Common myeloid progenitor, CD34-positive (primary cell): ENCODE measurements around the gene NUDT22.

Experiments used
- CTCF ChIA-PET: fragments of 350-600 bp; sonication (Branson Sonifier 250); formaldehyde crosslinking; loops from one replicate; lab custom pipeline; 2021; ENCODE audit warnings: antibody characterized with exemption; lab: Charles Lee
- POLR2A ChIA-PET: fragments of 350-600 bp; sonication (Branson Sonifier 250); formaldehyde crosslinking; loops from one replicate; lab custom pipeline; 2021; ENCODE audit warnings: antibody characterized with exemption; lab: Charles Lee
- DNase-seq, 3 donors: peaks; one replicate each; pipeline versions ENCODE4 v3.0.0 to v3.0.0-alpha.2; 2013
- H3K27ac ChIP-seq, 2 experiments: 1 replicate in 1 of 2; 2 replicates in 1 of 2; pipeline ENCODE4 v1.7.0; 2013; ENCODE audit warnings: inconsistent platforms in 2 of 2, low read length in 2 of 2, mild to moderate bottlenecking in 2 of 2, low read depth in 1 of 2, moderate library complexity in 1 of 2; ENCODE audit not compliant: severe bottlenecking in 2 of 2, insufficient read depth in 1 of 2, poor library complexity in 1 of 2
- H3K27me3 ChIP-seq, 5 experiments: replicated peaks in 2 of 5; 1 replicate in 3 of 5; 2 replicates in 2 of 5; pipeline versions ENCODE4 v1.6.1 to v1.7.0; 2013; ENCODE audit warnings: low read length in 4 of 5, mild to moderate bottlenecking in 2 of 5, moderate library complexity in 2 of 5, inconsistent platforms in 1 of 5; ENCODE audit not compliant: insufficient read depth in 5 of 5, control insufficient read depth in 4 of 5
- H3K36me3 ChIP-seq, 4 experiments: 1 replicate in 2 of 4; 2 replicates in 2 of 4; pipeline versions ENCODE4 v1.6.1 to v1.7.0; 2013; ENCODE audit warnings: low read length in 3 of 4, control low read depth in 1 of 4, mild to moderate bottlenecking in 1 of 4; ENCODE audit not compliant: control insufficient read depth in 4 of 4, insufficient read depth in 4 of 4
- H3K4me1 ChIP-seq, 4 experiments: 1 replicate in 3 of 4; 2 replicates in 1 of 4; pipeline versions ENCODE4 v1.6.1 to v1.7.1; 2013; ENCODE audit warnings: low read length in 3 of 4, mild to moderate bottlenecking in 3 of 4, control low read depth in 1 of 4, inconsistent platforms in 1 of 4, moderate library complexity in 1 of 4; ENCODE audit not compliant: control insufficient read depth in 4 of 4, insufficient read depth in 4 of 4; ENCODE audit errors: control extremely low read depth in 1 of 4
- H3K4me3 ChIP-seq, 7 experiments: 1 replicate in 4 of 7; 2 replicates in 3 of 7; pipeline versions ENCODE4 v1.5.1 to v1.7.0; 2013; ENCODE audit warnings: mild to moderate bottlenecking in 7 of 7, low read length in 6 of 7, moderate library complexity in 6 of 7, inconsistent platforms in 2 of 7, low read depth in 2 of 7, control low read depth in 1 of 7; ENCODE audit not compliant: insufficient read depth in 4 of 7, control insufficient read depth in 1 of 7; ENCODE audit errors: extremely low read depth in 1 of 7
- H3K9me3 ChIP-seq, 5 experiments: 1 replicate in 4 of 5; 2 replicates in 1 of 5; pipeline versions ENCODE4 v1.6.1 to v1.7.1; 2013; ENCODE audit warnings: low read length in 4 of 5, mild to moderate bottlenecking in 2 of 5, inconsistent platforms in 1 of 5, low read depth in 1 of 5, moderate library complexity in 1 of 5; ENCODE audit not compliant: control insufficient read depth in 4 of 5, insufficient read depth in 2 of 5; ENCODE audit errors: control extremely low read depth in 1 of 5
- WGBS: methylation state at CpG from one replicate; pipeline ENCODE4 v1.1.5; 2013; ENCODE audit not compliant: insufficient coverage; 5-methylcytosine and 5-hydroxymethylcytosine counted together

The NUDT22 gene

GRCh38 chr11:64218628-64219353 is 7.3 kb upstream of the NUDT22 start:
- 93% methylated on average over 6 of the region's 11 CpGs for WGBS
- no peaks in the 10 kb centered on the region for H3K4me1 ChIP-seq
- ChIA-PET CTCF (interaction anchor here (1.0 to 16.0 kb wide), 5 partner anchors 9 to 85 kb away, joined by 4 to 321 read pairs (median 5); partner anchors contain the start of gene FERMT3), POLR2A (interaction anchor here (5.7 kb wide), 1 partner anchor 14 kb away, joined by 49 read pairs; the partner anchor contains the start of gene FERMT3)
- peaks cover 12 to 74% (median 51%) of the 10 kb centered on the region in 4 experiments for H3K36me3 ChIP-seq
- no peak overlapping the region for H3K4me3 ChIP-seq
- no peaks in the 10 kb centered on the region for H3K9me3 ChIP-seq
- no peaks in the 10 kb centered on the region for H3K27me3 ChIP-seq
- DNase-seq = no peak
- no peak overlapping the region for H3K27ac ChIP-seq

GRCh38 chr11:64219354-64219684 is 6.8 kb upstream of the NUDT22 start:
- Histone ChIP-seq H3K4me1 (peaks cover 0 to under 1% (median 0%) of the 10 kb centered on the region in 4 experiments), H3K27ac (no peak overlapping the region), H3K27me3 (no peaks in the 10 kb centered on the region), H3K4me3 (no peak overlapping the region), H3K36me3 (peaks cover 12 to 75% (median 52%) of the 10 kb centered on the region in 4 experiments), H3K9me3 (no peaks in the 10 kb centered on the region)
- no peak for DNase-seq
- CTCF ChIA-PET = interaction anchor here (1.0 to 16.0 kb wide), 4 partner anchors 8 to 85 kb away, joined by 4 to 321 read pairs (median 5); partner anchors contain the start of gene FERMT3
- POLR2A ChIA-PET = interaction anchor here (0.9 to 5.7 kb wide), 2 partner anchors 9 to 14 kb away, joined by 3 to 49 read pairs; partner anchors contain the start of gene FERMT3
- WGBS = 94% methylated on average over 6 of the region's 7 CpGs

- ChIA-PET POLR2A (interaction anchor here (0.6 to 5.7 kb wide), 3 partner anchors 9 to 283 kb away, joined by 3 to 49 read pairs (median 3); partner anchors contain the start of gene FERMT3), CTCF (interaction anchor here (2.0 to 16.0 kb wide), 2 partner anchors 11 to 84 kb away, joined by 4 to 321 read pairs; partner anchors contain the start of gene FERMT3)
- peaks cover 12 to 73% (median 53%) of the 10 kb centered on the region in 4 experiments for H3K36me3 ChIP-seq
- no peaks in the 10 kb centered on the region for H3K9me3 ChIP-seq
- H3K4me1 ChIP-seq = peaks cover 0 to 5% (median 1%) of the 10 kb centered on the region in 4 experiments
- no peak overlapping the region for H3K27ac ChIP-seq
- DNase-seq = no peak
- H3K27me3 ChIP-seq = no peaks in the 10 kb centered on the region
- 100% methylated on average over 3 of the region's 10 CpGs for WGBS
- no peak overlapping the region for H3K4me3 ChIP-seq
These were observed 6.3 kb upstream of the NUDT22 start for GRCh38 chr11:64219755-64220154.

GRCh38 chr11:64220271-64220670 is 5.8 kb upstream of the NUDT22 start:
- Histone ChIP-seq H3K36me3 (peaks cover 9 to 68% (median 49%) of the 10 kb centered on the region in 4 experiments), H3K4me1 (peaks cover 0 to 10% (median 6%) of the 10 kb centered on the region in 4 experiments), H3K27ac (no peak overlapping the region), H3K27me3 (no peaks in the 10 kb centered on the region), H3K4me3 (no peak overlapping the region), H3K9me3 (no peaks in the 10 kb centered on the region)
- POLR2A ChIA-PET = interaction anchor here (0.6 to 0.9 kb wide), 2 partner anchors 10 to 284 kb away, joined by 3 read pairs; no protein-coding TSS in a partner anchor
- DNase-seq = no peak
- CTCF ChIA-PET = interaction anchor here (16.0 kb wide), 1 partner anchor 12 kb away, joined by 321 read pairs; the partner anchor contains the start of gene FERMT3
- 100% methylated on average over 16 of the region's 17 CpGs for WGBS

- Histone ChIP-seq H3K4me1 (peaks cover 0 to 16% (median 11%) of the 10 kb centered on the region in 4 experiments), H3K27ac (no peak overlapping the region), H3K36me3 (peaks cover 9 to 63% (median 49%) of the 10 kb centered on the region in 4 experiments), H3K27me3 (no peaks in the 10 kb centered on the region), H3K4me3 (no peak overlapping the region), H3K9me3 (no peaks in the 10 kb centered on the region)
- no peak for DNase-seq
- WGBS = 98% methylated on average over 8 of the region's 14 CpGs
- CTCF ChIA-PET = interaction anchor here (16.0 kb wide), 1 partner anchor 13 kb away, joined by 321 read pairs; the partner anchor contains the start of gene FERMT3
- POLR2A ChIA-PET = no interaction called here
These were observed 5.3 kb upstream of the NUDT22 start for GRCh38 chr11:64220798-64221197.

- 83% methylated on average over 7 of the region's 9 CpGs for WGBS
- H3K4me3 ChIP-seq = no peak overlapping the region
- peaks cover 0 to 32% (median 26%) of the 10 kb centered on the region in 4 experiments for H3K4me1 ChIP-seq
- peaks cover 5 to 55% (median 44%) of the 10 kb centered on the region in 4 experiments for H3K36me3 ChIP-seq
- no peaks in the 10 kb centered on the region for H3K27me3 ChIP-seq
- no peak for DNase-seq
- POLR2A ChIA-PET = interaction anchor here (2.1 kb wide), 1 partner anchor 16 kb away, joined by 20 read pairs; the partner anchor contains the start of gene FERMT3
- H3K9me3 ChIP-seq = no peaks in the 10 kb centered on the region
- H3K27ac ChIP-seq = no peak overlapping the region
- CTCF ChIA-PET = interaction anchor here (0.8 to 16.0 kb wide), 4 partner anchors 14 to 34 kb away, joined by 3 to 321 read pairs (median 10); partner anchors contain the start of genes FERMT3, FKBP2 and PLCB3
These were observed 3.4 kb upstream of the NUDT22 start for GRCh38 chr11:64222651-64223000.
